Large intestine (tissue), 12 donors: ENCODE measurements around the gene SLC26A8. TPM values are rescaled to one million over a fixed set of nuclear protein-coding genes. Genes with fewer than 3 reads are reported as not detected.

Experiments
- DNase-seq, 2 donors: peaks; one replicate each; pipeline versions ENCODE4 v3.0.0 to v3.0.0-alpha.2; 2013
- H3K27ac ChIP-seq: one replicate; pipeline ENCODE4 v1.5.1; 2013; ENCODE audit warnings: low read length
- H3K27me3 ChIP-seq: 2 replicates; pipeline ENCODE4 v1.6.1; 2013; ENCODE audit warnings: low read length; ENCODE audit not compliant: control insufficient read depth, insufficient read depth
- H3K36me3 ChIP-seq: 2 replicates; pipeline ENCODE4 v1.6.1; 2013; ENCODE audit warnings: low read length; ENCODE audit not compliant: control insufficient read depth, insufficient read depth
- H3K4me1 ChIP-seq: one replicate; pipeline ENCODE4 v1.6.1; 2013; ENCODE audit warnings: low read length; ENCODE audit not compliant: control insufficient read depth, insufficient read depth
- H3K4me3 ChIP-seq: one replicate; pipeline ENCODE4 v1.5.1; 2013; ENCODE audit warnings: low read length
- H3K9me3 ChIP-seq: one replicate; pipeline ENCODE4 v1.6.1; 2013; ENCODE audit warnings: mild to moderate bottlenecking, low read depth, low read length, moderate library complexity; ENCODE audit not compliant: control insufficient read depth
- WGBS: methylation state at CpG from one replicate; pipeline ENCODE4 v1.1.5; 2013; ENCODE audit warnings: low lambda C conversion rate; ENCODE audit not compliant: insufficient coverage; 5-methylcytosine and 5-hydroxymethylcytosine counted together
- long read RNA-seq, 11 donors: transcript quantifications; one replicate each; lab custom pipeline, GENCODE V29; 2026
- polyA plus RNA-seq: library from polyadenylated mRNA; unstranded; fragments of 120-200 nt; gene quantifications from one replicate; pipeline ENCODE4 v1.2.1, GENCODE V29; 2013

Gene SLC26A8, protein sequence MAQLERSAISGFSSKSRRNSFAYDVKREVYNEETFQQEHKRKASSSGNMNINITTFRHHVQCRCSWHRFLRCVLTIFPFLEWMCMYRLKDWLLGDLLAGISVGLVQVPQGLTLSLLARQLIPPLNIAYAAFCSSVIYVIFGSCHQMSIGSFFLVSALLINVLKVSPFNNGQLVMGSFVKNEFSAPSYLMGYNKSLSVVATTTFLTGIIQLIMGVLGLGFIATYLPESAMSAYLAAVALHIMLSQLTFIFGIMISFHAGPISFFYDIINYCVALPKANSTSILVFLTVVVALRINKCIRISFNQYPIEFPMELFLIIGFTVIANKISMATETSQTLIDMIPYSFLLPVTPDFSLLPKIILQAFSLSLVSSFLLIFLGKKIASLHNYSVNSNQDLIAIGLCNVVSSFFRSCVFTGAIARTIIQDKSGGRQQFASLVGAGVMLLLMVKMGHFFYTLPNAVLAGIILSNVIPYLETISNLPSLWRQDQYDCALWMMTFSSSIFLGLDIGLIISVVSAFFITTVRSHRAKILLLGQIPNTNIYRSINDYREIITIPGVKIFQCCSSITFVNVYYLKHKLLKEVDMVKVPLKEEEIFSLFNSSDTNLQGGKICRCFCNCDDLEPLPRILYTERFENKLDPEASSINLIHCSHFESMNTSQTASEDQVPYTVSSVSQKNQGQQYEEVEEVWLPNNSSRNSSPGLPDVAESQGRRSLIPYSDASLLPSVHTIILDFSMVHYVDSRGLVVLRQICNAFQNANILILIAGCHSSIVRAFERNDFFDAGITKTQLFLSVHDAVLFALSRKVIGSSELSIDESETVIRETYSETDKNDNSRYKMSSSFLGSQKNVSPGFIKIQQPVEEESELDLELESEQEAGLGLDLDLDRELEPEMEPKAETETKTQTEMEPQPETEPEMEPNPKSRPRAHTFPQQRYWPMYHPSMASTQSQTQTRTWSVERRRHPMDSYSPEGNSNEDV
- 0.24 TPM for polyA plus RNA-seq
- long read RNA-seq, donor 1: 0 reads
- long read RNA-seq, donor 2, partial matches to known transcripts: 215 of 232 reads
- long read RNA-seq, donor 2, other reads (novel, unspliced or antisense): 17 of 232 reads
- long read RNA-seq, donor 3, partial matches to known transcripts: 506 of 574 reads
- long read RNA-seq, donor 3, other reads (novel, unspliced or antisense): 68 of 574 reads
- long read RNA-seq, donor 4: 0 reads
- long read RNA-seq, donor 5: 0 reads
- long read RNA-seq, donor 6, partial matches to known transcripts: 6 of 39 reads
- long read RNA-seq, donor 6, other reads (novel, unspliced or antisense): 33 of 39 reads
- long read RNA-seq, donor 7: 0 reads
- long read RNA-seq, donor 8, partial matches to known transcripts: 19 of 47 reads
- long read RNA-seq, donor 8, other reads (novel, unspliced or antisense): 28 of 47 reads
- long read RNA-seq, donor 9: 0 reads
- long read RNA-seq, donor 10: 0 reads
- long read RNA-seq, donor 11: 0 reads

DNA sequence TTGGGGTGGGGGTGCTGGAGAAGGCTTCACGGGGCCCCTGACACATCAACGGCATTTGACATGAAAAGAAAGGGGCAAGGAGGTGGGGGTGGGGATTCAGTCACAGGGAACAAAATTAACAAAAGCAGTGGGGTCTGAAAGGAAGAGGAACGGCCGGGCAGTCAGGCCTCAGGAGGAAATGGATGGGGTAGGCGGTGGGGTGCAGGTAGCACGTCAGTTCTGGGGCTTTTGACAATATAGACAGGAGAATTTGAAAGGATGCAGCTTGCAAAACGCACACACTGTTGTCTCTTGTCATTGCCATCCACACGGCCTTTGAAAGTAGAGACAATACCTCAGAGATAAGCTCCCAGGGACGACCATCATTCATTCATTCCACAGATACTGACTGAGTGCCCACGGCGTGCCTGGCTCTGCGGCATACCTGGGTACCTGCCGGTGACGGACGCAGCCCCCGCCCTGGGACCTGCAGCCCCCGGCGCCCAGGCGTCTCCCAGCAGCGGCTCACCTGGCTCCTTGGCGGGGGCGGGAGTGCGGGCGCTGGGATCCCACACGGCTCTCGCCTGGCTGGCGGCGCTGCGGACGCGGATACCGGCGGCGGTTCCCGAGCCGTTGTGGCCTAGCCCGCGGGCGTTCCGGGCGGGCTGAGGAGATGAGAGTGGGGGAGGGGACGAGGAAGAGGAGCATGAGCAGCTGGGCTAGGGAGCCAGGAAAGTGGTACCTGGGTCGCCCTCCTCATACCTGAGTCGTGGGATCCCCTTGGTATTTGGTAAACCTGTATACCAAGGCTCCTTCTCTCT lies at the start of gene SLC26A8:
Gene SLC26A8, minus strand, starts transcription at position 646 of the 800 bp plus-strand sequence. CDS start 4,934 bp downstream, outside the sequence.
- Histone ChIP-seq H3K9me3 (no peaks in the 10 kb centered on the region), H3K27me3 (peaks cover 4% of the 10 kb centered on the region), H3K4me3 (peak within 1 kb of the TSS; percentile 7), H3K36me3 (no peaks in the 10 kb centered on the region), H3K27ac (no peak within 1 kb of the TSS), H3K4me1 (no peaks in the 10 kb centered on the region)
- WGBS: 50% methylated on average over 2 of the region's 44 CpGs
- DNase-seq: peak; percentile 16 to 39

DNA sequence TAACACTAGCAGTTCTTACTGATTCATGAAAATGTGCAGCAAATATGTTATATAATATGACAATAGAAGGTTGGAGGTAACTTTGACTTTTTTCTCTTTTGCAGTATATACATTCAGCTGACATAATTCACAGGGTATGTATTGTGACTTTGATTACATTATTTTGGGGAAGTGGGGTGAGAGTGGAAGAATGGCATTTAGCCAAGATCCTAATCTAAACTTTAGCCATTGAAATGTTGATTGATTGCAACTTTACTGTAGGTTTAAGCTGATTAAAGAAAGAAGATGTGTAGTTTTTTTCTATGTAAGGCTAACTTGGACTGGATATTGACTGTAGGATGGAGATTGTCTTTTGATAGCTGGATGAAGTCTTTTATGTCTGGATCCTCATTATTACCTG lies 49.1 kb upstream of the SLC26A8 start:
- H3K4me3 ChIP-seq: no peak overlapping the region
- peaks cover 9% of the 10 kb centered on the region for H3K36me3 ChIP-seq
- peaks cover 14% of the 10 kb centered on the region for H3K4me1 ChIP-seq
- no peak for DNase-seq
- no peaks in the 10 kb centered on the region for H3K27me3 ChIP-seq
- no peaks in the 10 kb centered on the region for H3K9me3 ChIP-seq
- H3K27ac ChIP-seq: no peak overlapping the region

DNA sequence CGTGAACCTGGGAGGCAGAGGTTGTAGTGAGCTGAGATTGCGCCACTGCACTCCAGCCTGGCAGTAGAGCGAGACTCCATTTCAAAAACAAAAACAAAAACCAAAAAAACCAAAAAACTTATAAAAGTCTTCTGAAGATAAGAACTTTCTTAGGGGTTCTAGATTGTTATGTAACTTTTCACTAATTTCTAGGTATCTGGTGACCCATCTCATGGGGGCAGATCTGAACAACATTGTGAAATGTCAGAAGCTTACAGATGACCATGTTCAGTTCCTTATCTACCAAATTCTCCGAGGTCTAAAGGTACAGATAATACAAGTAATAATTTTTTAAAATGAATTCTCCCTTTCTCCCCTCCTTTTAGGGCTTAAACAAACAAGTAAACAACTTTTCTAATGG lies 48.2 kb upstream of the SLC26A8 start:
- peaks cover 7% of the 10 kb centered on the region for H3K36me3 ChIP-seq
- H3K9me3 ChIP-seq: no peaks in the 10 kb centered on the region
- no peak for DNase-seq
- WGBS: no CpG with 5 or more reads among the region's 4 CpGs
- H3K27me3 ChIP-seq: no peaks in the 10 kb centered on the region
- H3K4me3 ChIP-seq: no peak overlapping the region
- H3K27ac ChIP-seq: no peak overlapping the region
- H3K4me1 ChIP-seq: peaks cover 21% of the 10 kb centered on the region

DNA sequence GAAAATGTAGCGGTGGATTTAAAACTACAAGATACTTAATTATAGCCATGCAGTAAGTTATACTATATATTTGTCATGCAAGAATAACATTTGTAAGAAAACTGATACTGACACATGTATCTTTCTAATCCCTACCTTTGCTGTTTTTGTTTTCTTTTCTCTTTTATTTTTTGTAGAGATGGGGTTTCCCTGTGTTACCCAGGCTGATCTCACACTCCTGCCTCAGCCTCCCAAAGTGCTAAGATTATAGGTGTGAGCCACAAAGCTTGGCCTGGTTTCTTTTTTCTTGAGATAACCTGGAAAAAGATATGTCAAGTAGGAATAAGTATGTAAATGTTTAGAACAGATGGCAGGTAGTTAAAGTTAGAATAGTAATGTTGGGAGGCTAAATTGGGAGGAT lies 47.3 kb upstream of the SLC26A8 start:
- Histone ChIP-seq H3K4me3 (no peak overlapping the region), H3K9me3 (no peaks in the 10 kb centered on the region), H3K27ac (no peak overlapping the region), H3K27me3 (no peaks in the 10 kb centered on the region), H3K4me1 (peaks cover 22% of the 10 kb centered on the region), H3K36me3 (peaks cover 6% of the 10 kb centered on the region)
- DNase-seq: no peak
- WGBS: no CpG with 5 or more reads among the region's 1 CpG

DNA sequence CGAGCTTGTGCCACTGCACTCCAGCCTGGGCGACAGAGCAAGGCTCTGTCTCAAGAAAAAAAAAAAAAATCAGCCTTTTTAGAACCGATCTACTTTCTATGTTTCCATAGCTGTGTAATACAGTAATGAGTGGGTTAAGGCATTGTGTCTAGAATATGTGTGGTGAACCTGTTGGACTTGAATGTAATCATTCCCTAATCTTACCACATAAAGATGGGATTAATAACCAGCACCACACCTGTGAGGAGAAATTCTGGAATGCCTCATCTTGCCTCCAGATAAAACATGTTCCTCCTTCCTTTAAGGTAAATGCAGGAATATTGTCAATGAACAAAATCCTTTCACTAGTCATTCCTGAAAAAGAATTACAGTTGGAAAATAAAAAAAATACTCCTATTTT lies 46.8 kb upstream of the SLC26A8 start:
- H3K9me3 ChIP-seq: no peaks in the 10 kb centered on the region
- H3K27me3 ChIP-seq: no peaks in the 10 kb centered on the region
- H3K27ac ChIP-seq: no peak overlapping the region
- no peak for DNase-seq
- H3K4me3 ChIP-seq: no peak overlapping the region
- peaks cover 26% of the 10 kb centered on the region for H3K4me1 ChIP-seq
- H3K36me3 ChIP-seq: peaks cover 2% of the 10 kb centered on the region
- no CpG with 5 or more reads among the region's 3 CpGs for WGBS

DNA sequence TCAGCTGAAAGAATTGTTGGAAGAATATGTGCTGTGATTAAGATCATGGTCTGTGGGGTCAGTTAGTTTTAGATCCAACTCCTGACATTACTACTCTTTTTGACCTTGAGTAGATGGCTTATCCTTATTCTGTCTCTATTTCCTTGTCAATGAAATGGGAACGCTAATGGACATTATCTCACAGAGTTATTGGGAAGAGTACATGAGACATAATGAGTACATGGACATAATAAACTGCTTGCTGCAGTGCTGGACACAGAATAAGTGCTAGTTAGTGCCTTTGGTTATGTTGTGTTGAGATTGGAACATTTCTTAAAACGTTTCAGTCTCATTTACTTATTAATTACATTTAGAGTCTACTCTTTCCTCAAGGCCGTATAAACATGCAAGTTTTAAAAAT lies 45.8 kb upstream of the SLC26A8 start:
- H3K4me1 ChIP-seq: peaks cover 31% of the 10 kb centered on the region

DNA sequence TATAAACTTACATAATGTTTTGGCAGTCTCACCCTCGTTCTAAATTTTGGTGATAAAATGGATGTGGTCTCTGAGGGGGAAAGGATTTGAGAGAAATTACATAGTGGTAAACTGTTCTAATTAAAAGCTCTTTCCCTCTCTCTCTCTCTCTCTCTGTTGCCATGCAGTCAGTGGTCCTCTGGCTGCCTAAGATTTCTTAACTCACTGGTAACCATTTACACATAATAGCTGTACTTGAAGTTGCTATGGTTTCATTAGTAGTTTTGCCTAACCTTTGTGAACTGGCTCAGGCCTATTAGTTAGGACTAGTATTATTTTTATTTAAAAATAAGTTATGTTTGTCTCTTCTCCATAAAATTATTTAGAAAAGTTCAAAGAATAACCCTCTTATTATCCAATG lies 45.1 kb upstream of the SLC26A8 start:
- Histone ChIP-seq H3K36me3 (no peaks in the 10 kb centered on the region), H3K27me3 (no peaks in the 10 kb centered on the region), H3K9me3 (no peaks in the 10 kb centered on the region), H3K4me1 (peaks cover 36% of the 10 kb centered on the region), H3K27ac (no peak overlapping the region), H3K4me3 (no peak overlapping the region)
- DNase-seq: no peak
- WGBS: no CpG with 5 or more reads among the region's 1 CpG

More for the DNA sequence above, 45.8 kb upstream of the SLC26A8 start:
- 100% methylated on average over 1 of the region's 3 CpGs for WGBS
- no peaks in the 10 kb centered on the region for H3K36me3 ChIP-seq
- H3K4me3 ChIP-seq: no peak overlapping the region
- DNase-seq: no peak
- no peaks in the 10 kb centered on the region for H3K9me3 ChIP-seq
- no peak overlapping the region for H3K27ac ChIP-seq
- H3K27me3 ChIP-seq: no peaks in the 10 kb centered on the region

DNA sequence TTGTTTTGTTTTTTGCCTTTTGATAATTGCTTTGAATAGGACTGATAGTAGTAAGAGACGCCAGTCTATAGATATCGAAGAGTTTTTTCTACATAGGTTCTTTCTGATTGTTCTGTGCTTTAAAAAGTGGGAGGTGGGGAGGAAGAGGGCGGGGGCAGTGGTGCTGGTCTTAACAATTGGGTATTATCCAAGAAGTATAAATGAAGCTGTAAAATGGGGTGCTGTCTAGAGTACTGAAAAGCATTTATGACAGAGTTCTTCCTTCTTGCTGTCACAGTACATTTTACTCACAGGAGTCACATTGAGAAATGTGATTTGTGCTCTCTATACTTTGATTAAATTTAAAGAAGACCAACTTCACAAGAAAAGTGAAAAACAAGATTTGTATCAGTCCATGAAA lies 44.1 kb upstream of the SLC26A8 start:
- peak in 1 of 2 donors; percentile 54 for DNase-seq
- no peak overlapping the region for H3K4me3 ChIP-seq
- H3K27me3 ChIP-seq: no peaks in the 10 kb centered on the region
- H3K4me1 ChIP-seq: peaks cover 46% of the 10 kb centered on the region
- 17% methylated on average over 2 of the region's 3 CpGs for WGBS
- peak overlapping the region; percentile 93 for H3K27ac ChIP-seq
- H3K36me3 ChIP-seq: no peaks in the 10 kb centered on the region
- H3K9me3 ChIP-seq: no peaks in the 10 kb centered on the region

DNA sequence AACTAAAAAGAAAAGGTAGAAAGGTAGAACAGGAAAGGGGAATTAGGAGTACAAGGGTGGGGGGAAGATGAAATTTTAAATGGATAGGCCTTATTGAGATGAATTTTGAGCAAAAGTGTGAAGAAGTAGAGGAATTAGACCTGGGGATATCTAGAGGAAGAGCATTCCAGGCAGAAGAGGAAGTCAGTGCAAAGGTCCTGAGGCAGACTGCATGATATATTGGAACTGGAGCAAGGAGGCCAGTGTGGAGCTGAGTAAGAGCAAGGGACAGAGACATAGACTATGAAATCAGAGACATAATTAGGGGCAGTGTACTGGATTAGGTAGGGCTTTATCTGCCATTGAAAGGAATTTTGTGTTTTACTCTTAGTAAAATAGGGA lies 43.6 kb upstream of the SLC26A8 start:
- H3K4me1 ChIP-seq: peaks cover 49% of the 10 kb centered on the region
- H3K4me3 ChIP-seq: no peak overlapping the region
- peak overlapping the region; percentile 93 for H3K27ac ChIP-seq
- no peaks in the 10 kb centered on the region for H3K36me3 ChIP-seq
- DNase-seq: peak in 1 of 2 donors; percentile 62
- no peaks in the 10 kb centered on the region for H3K27me3 ChIP-seq
- H3K9me3 ChIP-seq: no peaks in the 10 kb centered on the region
